GM21381 (cell line): ENCODE data around the gene CALCR.
"Not testable (repeated sequence)": the region's sequence is repeated elsewhere in the genome, so short reads cannot be mapped to it uniquely, and the experiment has no call there.

Experiments used
- ATAC-seq: cut with Tn5 transposase; IDR thresholded peaks from one replicate; pipeline ENCODE4 v1.9.1; 2021; ENCODE audit warnings: mild to moderate bottlenecking, moderate library complexity; ENCODE audit not compliant: unreplicated experiment

CALCR gene

DNA sequence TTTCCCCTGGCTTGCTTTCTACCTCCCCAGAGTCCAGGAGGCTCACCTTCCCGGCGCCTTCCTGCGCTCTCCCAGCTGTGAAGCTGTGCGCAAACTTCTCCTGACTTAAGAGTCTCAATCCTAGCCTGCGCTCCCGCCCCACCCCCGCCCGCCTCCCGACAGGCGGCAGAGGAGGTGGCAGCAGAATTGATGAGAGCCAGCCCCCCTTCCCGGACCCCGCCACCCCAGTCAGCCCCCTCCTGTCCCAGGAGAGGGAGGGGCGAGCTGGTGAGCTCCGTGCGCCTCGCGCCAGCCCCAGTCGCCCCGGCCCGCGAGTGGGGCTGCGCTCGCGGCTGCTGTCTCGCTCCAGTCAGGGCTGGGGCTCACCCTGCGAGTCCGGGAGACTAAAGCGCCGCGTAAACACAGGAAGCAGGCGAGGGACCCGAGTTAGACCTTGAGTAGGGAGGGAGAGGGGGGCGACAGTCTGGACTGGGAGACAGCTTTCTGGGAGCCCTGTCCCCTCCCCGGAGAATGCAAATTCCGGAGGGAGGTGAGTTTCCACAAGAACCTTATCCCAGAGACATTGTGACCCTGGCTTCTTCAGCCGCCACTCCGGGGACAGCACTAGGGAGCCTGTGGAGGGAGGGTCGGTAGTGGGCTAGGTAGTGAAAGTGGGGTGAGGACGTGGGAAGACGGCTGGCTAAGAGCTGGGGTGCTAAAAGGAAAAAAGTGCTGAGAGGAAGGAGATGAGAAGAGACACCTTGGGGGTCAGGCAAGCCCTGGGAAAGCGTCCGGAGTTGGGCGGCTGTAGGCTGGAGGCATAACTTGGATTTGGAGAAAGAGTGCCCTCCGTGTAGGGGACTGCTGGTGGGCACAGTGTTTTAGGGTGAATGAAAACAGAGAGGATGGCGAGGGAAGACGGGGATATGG, at the start of gene CALCR:
Gene CALCR, minus strand, starts transcription at position 79 of the 909 bp plus-strand sequence. CDS start 87,743 bp downstream, outside the sequence.
- ATAC-seq: no peak

DNA sequence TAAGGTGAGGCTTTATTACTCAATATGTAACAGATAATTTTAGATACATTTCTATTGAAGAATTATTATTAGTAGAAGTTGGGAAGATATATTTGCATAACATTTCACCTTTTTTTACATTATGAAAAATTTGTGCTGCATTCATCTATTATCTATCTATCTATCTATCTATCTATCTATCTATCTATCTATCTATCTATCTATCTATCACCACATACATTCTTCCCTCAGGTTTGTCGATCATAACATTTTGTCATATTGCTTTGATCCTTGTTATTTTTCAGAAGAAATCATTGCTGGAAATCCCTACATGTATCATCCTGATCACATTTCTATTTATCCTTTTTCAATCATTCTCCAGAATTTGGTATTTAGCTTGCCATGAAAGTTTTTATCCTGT, 49.3 kb upstream of the CALCR start:
- no peak for ATAC-seq

DNA sequence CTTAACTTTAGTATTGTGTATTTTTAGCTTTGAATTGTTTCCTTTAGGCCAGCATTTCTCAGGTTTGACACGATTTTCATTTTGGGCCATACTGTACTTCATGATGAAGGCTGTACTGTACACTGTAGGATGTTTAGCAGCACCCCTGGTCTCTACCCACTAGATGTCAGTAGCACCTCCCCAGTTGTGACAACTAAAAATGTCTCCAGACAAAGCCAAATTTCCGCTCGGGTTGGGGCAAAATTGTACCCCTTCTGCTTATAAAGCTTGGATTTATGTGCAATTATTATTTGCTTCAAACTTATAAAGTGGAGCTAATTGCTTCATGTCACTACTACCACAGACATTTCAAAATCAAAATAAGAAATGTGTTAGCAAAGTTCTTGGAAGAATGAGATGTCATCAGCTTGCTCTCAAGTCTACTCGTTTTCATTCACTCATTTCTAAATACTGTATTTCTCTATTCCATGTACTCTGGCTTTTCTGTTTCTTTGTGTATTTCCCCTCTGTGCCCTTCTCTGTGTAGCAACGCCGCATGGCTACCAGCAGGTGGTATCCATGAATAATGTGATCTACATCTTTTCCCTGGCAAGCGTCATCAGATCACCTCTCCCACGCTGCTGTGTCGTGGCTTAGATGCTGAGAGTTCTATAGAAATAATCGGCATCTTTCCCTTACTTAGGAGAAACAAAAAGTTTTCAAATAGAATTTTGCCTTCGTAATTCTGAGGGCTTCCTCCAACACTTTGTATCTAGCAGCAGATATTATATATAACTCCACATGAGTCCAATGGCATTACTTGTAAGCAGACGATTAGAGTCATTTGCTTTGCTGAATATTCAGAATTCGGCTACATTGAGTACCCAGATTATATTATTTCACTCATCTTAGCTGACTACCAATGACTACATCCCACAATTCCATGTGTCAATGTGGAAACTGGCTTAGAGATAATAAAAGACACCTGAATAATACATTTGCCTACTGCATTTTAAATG, 47.8 kb upstream of the CALCR start:
- ATAC-seq: no peak

DNA sequence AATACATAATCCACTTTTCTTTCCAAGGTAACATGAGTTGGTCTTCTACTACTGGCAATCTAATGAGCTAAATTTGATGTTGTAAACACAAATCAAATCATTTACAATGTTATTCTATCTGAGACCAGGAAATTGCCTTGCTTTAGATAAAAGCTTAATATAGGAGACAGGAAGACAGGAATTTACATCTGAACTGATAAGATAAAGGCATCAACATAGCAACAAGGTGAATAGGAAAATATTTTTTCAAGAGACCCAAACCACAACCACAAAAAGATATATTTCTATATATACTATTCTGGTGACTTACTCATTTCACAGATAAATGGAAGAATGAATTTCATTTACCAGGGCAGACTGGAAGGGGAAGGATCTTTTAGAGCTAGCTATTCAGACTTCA, 46.3 kb upstream of the CALCR start:
- no peak for ATAC-seq

DNA sequence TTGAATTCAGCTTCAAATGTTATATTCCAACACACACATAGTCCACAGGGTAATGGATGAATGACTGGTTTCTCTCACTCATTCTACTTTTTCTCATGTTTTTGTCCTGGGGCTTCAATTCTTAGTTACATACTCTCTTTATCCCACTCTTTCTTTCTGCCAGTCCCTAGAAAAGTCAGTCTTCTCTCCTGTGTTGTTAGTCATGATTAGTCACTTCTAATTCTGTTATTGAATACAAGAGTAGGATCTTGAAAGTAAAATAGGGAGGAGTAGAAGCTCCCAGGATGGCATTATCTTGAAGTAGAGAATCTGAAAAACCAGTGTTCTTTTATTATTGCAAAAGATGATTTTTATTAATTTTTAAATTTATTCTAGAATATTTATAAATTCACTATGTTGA, 45.5 kb upstream of the CALCR start:
- ATAC-seq: no peak

DNA sequence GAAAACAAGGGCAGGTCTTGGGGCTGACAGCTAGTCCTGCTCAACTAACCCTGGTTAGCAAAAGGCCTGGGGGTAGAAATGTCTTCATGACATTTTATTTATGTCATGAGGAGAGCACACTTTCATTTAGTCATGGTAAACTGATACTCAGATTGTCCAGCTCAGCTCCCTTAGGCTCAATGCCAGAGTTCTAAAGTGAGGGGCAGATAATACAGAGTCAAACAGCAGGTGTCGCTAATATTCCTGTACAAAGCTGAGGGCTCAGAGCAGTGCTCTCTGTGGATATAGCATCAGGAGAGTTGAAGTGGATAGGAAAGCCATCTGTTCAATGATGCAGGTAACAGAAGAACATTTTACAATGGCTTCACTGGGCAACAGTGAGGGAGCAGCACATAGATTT, 26.8 kb upstream of the CALCR start:
- ATAC-seq: no peak

DNA sequence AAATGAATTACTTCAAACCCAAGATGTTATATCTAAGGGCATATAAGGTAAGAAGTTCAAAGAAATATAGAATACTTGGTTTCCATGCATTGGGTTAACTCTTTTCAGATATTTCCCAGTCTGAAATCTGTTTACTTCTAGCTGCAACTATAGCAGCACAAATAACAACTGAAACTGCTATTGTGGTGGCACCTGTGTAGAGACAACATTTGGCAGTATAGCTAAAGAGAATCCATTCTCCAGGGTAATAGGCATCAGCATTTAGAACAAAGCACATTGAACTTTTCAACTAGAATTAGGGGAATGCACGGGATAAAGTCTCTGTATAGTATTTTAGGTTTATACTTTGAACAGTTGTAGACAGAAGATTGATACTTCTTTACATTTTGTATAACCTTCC, 19.7 kb upstream of the CALCR start:
- no peak for ATAC-seq

DNA sequence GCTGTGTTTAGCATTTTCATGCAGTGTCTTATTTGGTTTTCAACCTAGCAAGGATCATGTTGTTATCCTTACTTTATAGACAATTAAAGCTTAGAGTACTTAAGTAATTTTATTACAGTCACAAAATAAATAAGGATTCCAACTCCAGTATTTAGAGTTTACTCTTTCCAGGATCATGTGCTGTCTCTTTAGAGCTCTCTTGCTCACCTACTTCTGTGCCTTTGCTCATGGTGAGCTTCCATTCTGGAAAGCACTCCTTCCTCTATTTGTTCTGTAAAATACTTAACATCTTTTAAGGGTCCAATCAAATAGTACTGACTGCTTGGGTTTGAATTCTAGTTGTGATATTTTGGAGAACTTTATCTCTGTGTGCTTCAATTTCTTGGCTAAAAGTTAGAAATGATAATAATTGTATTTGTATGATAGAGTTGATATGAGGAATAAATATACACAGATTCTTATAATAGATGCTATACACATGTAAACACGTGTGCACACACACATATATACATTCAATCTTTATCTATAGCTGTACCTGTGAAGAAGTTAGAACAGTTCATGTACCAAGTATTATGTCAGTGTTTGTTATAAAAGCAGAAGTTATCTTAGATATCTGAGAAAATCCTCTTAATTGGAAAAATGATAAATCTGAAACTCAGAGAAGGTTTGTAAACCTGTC, 18.2 kb upstream of the CALCR start:
- no peak for ATAC-seq

DNA sequence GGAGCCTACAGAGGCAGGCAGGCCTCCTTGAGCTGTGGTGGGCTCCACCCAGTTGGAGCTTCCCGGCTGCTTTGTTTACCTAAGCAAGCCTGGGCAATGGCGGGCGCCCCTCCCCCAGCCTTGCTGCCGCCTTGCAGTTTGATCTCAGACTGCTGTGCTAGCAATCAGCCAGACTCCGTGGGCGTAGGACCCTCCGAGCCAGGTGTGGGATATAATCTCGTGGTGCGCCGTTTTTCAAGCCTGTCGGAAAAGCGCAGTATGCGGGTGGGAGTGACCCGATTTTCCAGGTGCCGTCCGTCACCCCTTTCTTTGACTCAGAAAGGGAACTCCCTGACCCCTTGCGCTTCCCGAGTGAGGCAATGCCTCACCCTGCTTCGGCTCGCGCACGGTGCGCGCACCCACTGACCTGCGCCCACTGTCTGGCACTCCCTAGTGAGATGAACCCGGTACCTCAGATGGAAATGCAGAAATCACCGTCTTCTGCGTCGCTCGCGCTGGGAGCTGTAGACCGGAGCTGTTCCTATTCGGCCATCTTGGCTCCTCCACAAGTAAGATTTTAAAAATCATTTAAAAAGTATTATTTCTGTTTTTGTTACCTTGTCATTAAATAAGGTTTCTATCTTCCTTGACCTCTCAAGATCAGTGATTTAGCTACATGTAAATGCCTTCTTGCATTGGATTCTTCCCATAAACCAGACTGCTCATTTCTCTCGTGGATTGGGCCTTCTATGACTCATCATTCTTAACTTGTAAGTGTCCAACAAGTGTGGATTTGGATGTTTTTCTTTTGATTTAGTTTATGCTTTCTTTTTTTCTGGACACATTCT, 16.9 kb upstream of the CALCR start:
- ATAC-seq: not testable (repeated sequence)

DNA sequence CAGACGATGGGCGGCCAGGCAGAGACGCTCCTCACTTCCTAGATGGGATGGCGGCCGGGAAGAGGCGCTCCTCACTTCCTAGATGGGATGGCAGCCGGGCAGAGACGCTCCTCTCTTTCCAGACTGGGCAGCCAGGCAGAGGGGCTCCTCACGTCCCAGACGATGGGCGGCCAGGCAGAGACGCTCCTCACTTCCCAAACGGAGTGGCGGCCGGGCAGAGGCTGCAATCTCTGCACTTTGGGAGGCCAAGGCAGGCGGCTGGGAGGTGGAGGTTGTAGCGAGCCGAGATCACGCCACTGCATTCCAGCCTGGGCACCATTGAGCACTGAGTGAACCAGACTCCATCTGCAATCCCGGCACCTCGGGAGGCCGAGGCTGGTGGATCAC, 11.9 kb upstream of the CALCR start:
- ATAC-seq: not testable (repeated sequence)

DNA sequence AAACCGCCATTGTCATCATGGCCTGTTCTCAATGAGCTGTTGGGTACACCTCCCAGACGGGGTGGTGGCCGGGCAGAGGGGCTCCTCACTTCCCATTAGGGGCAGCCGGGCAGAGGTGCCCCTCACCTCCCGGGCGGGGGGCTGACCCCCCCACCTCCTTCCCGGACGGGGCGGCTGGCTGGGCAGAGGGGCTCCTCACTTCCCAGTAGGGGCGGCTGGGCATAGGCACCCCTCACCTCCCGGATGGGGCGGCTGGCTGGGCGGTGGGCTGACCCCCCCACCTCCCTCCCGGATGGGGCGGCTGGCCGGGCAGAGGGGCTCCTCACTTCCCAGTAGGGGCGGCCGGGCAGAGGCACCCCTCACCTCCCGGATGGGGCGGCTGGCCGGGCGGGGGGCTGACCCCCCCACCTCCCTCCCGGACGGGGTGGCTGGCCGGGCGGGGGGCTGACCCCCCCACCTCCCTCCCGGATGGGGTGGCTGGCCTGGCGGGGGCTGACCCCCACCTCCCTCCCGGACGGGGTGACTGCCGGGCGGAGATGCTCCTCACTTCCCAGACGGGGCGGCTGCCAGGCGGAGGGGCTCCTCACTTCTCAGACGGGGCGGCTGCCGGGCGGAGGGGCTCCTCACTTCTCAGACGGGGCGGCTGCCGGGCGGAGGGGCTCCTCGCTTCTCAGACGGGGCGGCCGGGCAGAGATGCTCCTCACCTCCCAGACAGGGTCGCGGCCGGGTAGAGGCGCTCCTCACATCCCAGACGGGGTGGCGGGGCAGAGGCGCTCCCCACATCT, 11.4 kb upstream of the CALCR start:
- ATAC-seq: not testable (repeated sequence)

DNA sequence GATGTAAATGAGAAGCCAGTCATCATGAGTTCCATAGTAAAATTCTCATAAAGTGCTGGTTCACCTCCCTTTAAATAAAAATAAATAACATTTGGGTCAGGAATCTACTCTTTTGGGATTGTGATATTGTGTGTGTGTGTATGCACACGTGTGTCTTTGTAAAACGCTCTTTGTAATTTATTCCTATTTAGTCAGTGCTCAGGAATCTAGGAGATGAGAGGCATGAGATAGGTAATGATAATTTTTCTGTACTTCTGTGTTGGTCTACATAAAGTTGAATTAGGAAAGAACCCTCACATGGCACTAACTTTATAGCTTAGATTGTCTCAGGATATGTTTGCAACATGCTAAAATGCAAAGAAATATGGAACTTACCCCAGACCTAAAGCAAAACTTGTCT, 4.9 kb upstream of the CALCR start:
- no peak for ATAC-seq

DNA sequence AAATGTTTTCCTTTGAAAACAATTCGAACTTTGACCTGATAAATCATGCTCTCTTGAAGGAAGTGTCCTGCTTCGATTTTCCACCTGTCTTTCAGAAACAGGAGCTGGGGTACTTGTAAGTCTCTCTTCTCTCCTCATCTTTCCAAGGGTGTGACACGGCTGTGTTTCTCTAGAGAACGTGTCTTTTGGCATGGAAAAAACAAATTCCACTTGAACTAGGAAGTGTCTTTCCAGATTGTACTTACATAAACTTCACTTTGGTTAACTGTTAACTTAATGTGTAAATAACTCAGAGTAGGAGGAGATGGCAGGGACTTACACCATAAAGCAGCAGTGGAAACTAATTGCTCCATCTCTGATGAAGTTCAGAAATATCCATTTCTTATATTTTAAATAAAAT, 4.2 kb upstream of the CALCR start:
- ATAC-seq: no peak

DNA sequence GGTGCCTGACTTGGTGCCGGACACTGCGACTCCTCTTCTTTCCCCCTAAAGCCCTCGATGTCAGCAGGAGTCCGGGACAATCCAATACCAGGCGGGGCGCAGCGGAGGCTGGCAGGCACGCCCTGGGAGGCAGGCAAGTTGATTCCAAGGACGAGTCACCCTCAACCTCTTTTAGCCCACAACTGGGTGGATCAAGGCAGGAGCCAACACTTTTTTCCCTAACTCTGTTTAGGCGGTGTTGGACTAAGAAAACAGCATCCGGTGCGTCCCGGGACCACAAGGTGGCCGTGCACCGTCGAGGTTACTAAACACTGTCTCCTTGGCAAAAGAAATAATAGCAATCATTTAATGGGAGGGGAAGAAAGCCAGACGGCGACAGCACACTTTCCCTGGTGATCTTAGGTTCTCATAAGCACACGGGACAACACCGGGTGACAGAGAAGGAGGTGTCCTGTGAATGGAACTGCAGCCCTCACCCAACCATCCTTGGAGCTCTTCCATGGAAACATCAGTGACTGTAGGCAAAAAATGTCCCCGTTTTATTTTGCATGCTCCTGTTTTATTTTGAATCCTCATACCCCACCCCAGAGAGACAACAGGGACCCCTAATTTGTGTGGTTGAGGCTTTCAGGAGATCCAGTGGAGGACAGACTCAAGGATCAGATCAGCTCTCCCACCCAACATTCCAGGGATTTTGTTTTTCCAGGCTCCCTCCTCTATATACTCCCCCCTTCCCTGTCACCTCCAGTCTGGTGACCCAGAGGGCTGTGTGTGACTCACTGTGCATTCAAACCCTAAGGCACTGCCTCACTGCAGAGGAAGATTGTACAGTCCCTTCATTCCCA, 1.3 kb upstream of the CALCR start:
- ATAC-seq: no peak

DNA sequence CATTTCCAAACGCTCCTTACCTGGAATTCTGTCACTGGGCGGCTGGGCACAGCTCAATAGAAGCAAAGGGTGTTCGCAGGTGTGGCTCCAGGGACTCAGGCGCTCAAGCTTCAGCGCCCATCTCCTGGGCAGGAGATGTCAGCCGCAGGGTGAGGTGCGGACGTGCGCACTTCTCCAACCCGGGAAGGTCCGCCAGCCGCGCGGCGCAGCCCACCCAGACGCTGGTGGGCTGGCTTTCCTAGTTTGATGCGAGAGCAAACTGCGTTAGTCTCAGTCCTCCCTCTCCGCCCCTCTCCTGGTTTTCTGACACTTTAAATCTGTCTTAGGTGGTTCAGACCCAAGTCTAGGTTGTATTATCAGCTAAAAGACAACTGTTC, 267 bp downstream of the CALCR start:
- ATAC-seq: no peak

DNA sequence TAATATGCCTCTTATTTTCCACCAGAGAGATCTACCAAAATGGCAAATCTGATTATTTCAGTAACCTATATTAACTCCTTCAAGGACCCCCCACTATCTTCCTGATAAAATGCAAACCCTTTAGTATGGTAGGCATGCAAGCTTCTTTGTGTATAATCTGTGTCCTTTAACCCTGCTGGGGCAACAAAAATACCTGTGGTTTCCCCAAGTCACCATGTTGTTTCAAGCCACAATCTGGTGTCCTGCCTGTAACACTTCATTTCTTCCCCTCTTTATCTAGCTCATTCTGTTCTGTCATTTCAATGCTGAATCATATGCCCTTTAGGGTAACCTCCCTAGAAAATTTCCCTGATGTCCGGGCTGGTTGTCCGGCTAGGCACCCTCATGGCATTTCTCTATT, 5.3 kb downstream of the CALCR start:
- no peak for ATAC-seq

DNA sequence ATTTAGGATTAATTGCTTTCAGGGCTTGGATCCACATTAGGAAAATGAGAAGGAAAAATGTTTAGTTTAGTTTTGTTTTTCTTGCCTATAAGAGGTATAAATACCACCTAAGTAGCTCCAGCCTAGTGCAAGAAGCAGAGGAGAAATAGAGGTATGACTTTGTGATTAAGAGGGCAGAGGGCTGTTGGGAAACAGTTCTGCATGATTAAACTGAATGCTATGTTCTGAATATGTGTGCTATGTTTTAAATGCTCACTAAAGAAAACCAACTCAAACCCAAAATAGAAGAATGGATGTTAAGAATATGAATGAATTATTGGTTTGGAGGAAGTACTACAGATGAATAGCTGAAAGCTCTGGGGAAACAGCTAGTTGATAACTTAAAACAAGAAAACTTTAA, 7.6 kb downstream of the CALCR start:
- no peak for ATAC-seq

DNA sequence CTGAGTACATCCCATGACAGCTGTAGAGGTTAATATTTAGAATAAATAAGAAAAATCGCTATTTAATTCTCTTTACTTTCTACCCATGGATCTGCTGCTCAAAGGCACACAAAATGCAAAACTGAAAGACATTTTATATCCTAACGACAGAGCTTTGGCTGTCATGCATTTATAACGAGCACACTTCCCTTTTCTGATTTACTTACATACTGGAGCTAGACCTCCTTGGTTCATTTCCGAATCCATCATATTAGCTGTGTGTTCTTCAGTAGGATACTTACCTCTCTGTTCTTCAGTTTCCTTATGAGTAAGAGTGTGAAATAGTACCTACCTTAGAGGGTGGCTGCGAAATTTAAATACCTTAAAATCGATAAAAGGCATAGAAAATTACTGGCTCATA, 10.9 kb downstream of the CALCR start:
- ATAC-seq: no peak

DNA sequence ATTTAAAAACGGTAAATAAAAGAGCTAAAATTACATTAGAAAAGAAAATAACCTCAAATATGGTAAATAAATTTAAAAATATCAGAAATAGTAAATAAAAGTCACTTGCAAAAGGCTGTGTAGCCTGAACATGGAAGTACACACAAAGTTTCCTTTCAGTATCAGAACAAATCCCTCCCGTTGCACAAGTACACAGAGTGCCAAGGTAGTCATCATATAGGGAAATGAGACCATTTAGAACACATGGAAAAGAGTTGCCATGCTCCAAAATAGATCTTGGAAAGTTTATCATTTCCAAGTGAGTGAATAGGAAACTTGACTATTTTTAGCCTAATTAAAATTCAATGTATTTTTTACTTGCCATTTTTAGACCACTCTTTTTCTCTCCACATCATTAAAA, 11.6 kb downstream of the CALCR start:
- ATAC-seq: no peak
